Subcutaneous adipose tissue (tissue), 4 donors: ENCODE data around the gene BEND7. TPM values are rescaled to one million over a fixed set of nuclear protein-coding genes. Genes with fewer than 3 reads are reported as not detected.

Experiments used
- total RNA-seq, 4 donors: library from RNA; depleted of rRNA; stranded (reverse); fragments of >200 nt; gene quantifications; one replicate each; pipeline ENCODE4 v1.1.0, GENCODE V29; 2016
- TF ChIP-seq, protein P1 (sequence below): fragments of 450-650 bp; IDR thresholded peaks from one replicate; pipeline ENCODE4 v1.5.1; 2016; ENCODE audit warnings: low read depth, mild to moderate bottlenecking, control low read depth, antibody characterized with exemption, moderate library complexity

The BEND7 gene
- total RNA-seq, 4 donors from 2014 or later = 7.5 to 19.8 (median 11.8) TPM

GRCh38 chr10:13492493-13493180, 36.2 kb downstream of the BEND7 start:
- TF ChIP-seq, protein P1, sequence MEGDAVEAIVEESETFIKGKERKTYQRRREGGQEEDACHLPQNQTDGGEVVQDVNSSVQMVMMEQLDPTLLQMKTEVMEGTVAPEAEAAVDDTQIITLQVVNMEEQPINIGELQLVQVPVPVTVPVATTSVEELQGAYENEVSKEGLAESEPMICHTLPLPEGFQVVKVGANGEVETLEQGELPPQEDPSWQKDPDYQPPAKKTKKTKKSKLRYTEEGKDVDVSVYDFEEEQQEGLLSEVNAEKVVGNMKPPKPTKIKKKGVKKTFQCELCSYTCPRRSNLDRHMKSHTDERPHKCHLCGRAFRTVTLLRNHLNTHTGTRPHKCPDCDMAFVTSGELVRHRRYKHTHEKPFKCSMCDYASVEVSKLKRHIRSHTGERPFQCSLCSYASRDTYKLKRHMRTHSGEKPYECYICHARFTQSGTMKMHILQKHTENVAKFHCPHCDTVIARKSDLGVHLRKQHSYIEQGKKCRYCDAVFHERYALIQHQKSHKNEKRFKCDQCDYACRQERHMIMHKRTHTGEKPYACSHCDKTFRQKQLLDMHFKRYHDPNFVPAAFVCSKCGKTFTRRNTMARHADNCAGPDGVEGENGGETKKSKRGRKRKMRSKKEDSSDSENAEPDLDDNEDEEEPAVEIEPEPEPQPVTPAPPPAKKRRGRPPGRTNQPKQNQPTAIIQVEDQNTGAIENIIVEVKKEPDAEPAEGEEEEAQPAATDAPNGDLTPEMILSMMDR = no peak

- TF ChIP-seq, protein P1 = no peak
These were observed 37.0 kb downstream of the BEND7 start for GRCh38 chr10:13491747-13492360.

DNA sequence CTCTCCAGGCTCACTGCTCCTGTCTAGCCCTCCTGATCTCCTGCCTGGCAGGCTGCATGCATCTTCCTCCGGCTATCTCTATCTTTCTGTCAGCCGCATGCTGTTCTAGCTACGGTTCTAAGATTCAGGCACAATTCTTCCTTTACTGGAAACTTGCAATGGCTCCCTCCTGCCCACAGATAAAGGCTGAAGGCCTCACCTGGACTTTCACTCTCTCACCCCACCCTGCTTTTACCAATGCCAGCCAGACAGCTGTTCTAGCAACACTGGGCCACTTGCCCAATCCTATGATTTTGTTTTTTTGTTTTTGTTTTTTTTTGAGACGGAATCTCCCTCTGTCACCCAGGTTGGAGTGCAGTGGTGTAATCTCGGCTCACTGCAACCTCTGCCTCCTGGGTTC, 38.3 kb downstream of the BEND7 start:
- TF ChIP-seq, protein P1 = no peak

DNA sequence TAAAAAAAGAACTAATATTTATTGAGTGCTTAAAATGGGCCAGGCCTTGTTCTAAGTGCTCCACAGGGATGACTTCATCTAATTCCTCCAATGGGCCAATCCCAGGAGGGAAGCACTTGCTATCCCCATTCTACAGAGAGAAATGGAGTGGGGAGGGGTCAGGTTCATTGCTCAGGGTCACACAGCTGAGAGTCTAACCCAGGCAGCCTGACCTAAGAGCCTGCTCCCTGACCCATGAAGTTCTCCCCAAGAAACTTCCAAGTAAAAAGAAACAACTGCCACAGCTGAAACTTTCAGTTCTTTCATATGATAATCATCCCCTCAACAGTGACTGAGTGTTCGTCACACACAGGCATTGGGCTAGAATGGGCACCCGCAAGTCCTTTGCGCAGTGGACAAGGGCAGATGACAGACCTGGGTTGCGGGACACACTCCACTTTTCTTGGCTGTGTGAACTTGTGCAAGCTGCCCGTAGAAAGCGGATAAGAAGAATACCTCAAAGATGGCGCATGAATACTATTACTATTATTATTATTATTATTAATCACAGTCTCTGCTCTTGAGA, 39.7 kb downstream of the BEND7 start:
- TF ChIP-seq, protein P1 = no peak

GRCh38 chr10:13485623-13486022, 43.2 kb downstream of the BEND7 start:
- TF ChIP-seq, protein P1 = no peak

- TF ChIP-seq, protein P1 = no peak
These were observed 44.9 kb downstream of the BEND7 start for GRCh38 chr10:13483951-13484350.

DNA sequence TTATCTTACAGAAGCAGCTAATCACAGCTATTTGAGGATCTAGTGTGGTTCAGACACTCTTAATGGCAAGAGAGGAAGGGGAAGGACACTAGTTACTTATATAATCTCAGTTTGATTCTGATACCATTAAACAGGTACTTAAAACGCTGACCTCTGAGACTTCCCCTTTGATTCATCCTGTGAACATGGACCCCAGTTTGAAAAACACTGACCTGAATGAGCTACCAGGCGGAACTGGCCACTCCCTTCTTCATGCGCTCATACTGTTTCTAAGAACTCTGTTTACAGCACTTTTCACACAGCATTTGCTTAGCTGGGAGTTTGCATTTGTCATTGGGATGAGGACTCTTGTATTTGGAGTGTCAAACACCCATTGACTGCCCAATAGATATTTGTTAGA, 45.7 kb downstream of the BEND7 start:
- TF ChIP-seq, protein P1 = no peak
